Peyer's patch (tissue), 4 donors: ENCODE results near the gene C1orf87. TPM values are rescaled to one million over a fixed set of nuclear protein-coding genes. Genes with fewer than 3 reads are reported as not detected.

Source experiments
- DNase-seq, 3 donors: peaks; one replicate each; pipeline ENCODE4 v3.0.0-alpha.2; 2017 to 2019
- H3K27ac ChIP-seq, 4 donors: fragments of 200-600 bp; sonication (generic); one replicate each; pipeline ENCODE4 v1.5.1; 2016 to 2019
- H3K27me3 ChIP-seq, 2 donors: fragments of 200-600 bp; sonication (generic); one replicate each; pipeline ENCODE4 v1.5.1; 2019
- H3K36me3 ChIP-seq, 3 donors: fragments of 200-600 bp; sonication (generic); one replicate each; pipeline ENCODE4 v1.5.1; 2016 to 2019
- H3K4me1 ChIP-seq, 4 donors: fragments of 200-600 bp; sonication (generic); one replicate each; pipeline ENCODE4 v1.5.1; 2016 to 2019
- H3K4me3 ChIP-seq, 4 donors: fragments of 200-600 bp; sonication (generic); 1 replicate in 3 of 4; 2 replicates in 1 of 4; pipeline ENCODE4 v1.5.1; 2016 to 2019; ENCODE audit warnings: mild to moderate bottlenecking in 1 of 4
- H3K9me3 ChIP-seq, 4 donors: fragments of 200-600 bp; sonication (generic); one replicate each; pipeline ENCODE4 v1.5.1; 2016 to 2019; ENCODE audit warnings: mild to moderate bottlenecking in 1 of 4
- CTCF ChIP-seq, 6 experiments: fragments of 450-650 bp in 4 of 6; fragments of 200-600 bp in 2 of 6; sonication (generic) in 1 of 6; IDR thresholded peaks; one replicate each; pipeline ENCODE4 v1.5.1; 2017 to 2019; ENCODE audit warnings: antibody characterized with exemption in 6 of 6, mild to moderate bottlenecking in 3 of 6, moderate library complexity in 1 of 6
- POLR2A ChIP-seq, 2 donors: fragments of 450-650 bp; IDR thresholded peaks; one replicate each; pipeline ENCODE4 v1.5.1; 2017; ENCODE audit warnings: antibody characterized with exemption in 2 of 2, mild to moderate bottlenecking in 2 of 2, moderate library complexity in 2 of 2
- total RNA-seq, 4 donors: library from RNA; depleted of rRNA; stranded (reverse); fragments of >200 nt; gene quantifications; one replicate each; pipeline ENCODE4 v1.1.0, GENCODE V29; 2016

The C1orf87 gene
- total RNA-seq, 4 donors from 2014 or later: not detected

GRCh38 chr1:59967141-59967697, 106.4 kb downstream of the C1orf87 start:
- Histone ChIP-seq H3K9me3 (no peaks in the 10 kb centered on the region), H3K27ac (no peak overlapping the region), H3K4me3 (no peak overlapping the region), H3K36me3 (no peaks in the 10 kb centered on the region), H3K27me3 (no peaks in the 10 kb centered on the region), H3K4me1 (no peaks in the 10 kb centered on the region)
- DNase-seq: no peak
- TF ChIP-seq POLR2A (IDR thresholded peaks at IDR 0.05) (no peak), CTCF (IDR thresholded peaks at IDR 0.05) (no peak)

- no peaks in the 10 kb centered on the region for H3K4me1 ChIP-seq
- H3K4me3 ChIP-seq: no peak overlapping the region
Measured at GRCh38 chr1:59952065-59952464, 121.5 kb downstream of the C1orf87 start.

GRCh38 chr1:59949648-59950047, 123.9 kb downstream of the C1orf87 start:
- no peaks in the 10 kb centered on the region for H3K36me3 ChIP-seq

More at GRCh38 chr1:59952065-59952464, 121.5 kb downstream of the C1orf87 start:
- TF ChIP-seq CTCF (IDR thresholded peaks at IDR 0.05) (no peak), POLR2A (IDR thresholded peaks at IDR 0.05) (no peak)
- no peaks in the 10 kb centered on the region for H3K36me3 ChIP-seq
- H3K9me3 ChIP-seq: no peaks in the 10 kb centered on the region
- H3K27me3 ChIP-seq: no peaks in the 10 kb centered on the region
- no peak overlapping the region for H3K27ac ChIP-seq
- no peak for DNase-seq

GRCh38 chr1:59948990-59949389, 124.6 kb downstream of the C1orf87 start:
- no peak overlapping the region for H3K4me3 ChIP-seq
- no peak overlapping the region for H3K27ac ChIP-seq
- H3K9me3 ChIP-seq: no peaks in the 10 kb centered on the region
- H3K36me3 ChIP-seq: no peaks in the 10 kb centered on the region
- H3K4me1 ChIP-seq: no peaks in the 10 kb centered on the region
- TF ChIP-seq POLR2A (IDR thresholded peaks at IDR 0.05) (no peak), CTCF (IDR thresholded peaks at IDR 0.05) (no peak)
- no peak for DNase-seq
- no peaks in the 10 kb centered on the region for H3K27me3 ChIP-seq

More at GRCh38 chr1:59949648-59950047, 123.9 kb downstream of the C1orf87 start:
- Histone ChIP-seq H3K27ac (no peak overlapping the region), H3K27me3 (no peaks in the 10 kb centered on the region), H3K4me3 (no peak overlapping the region), H3K4me1 (no peaks in the 10 kb centered on the region), H3K9me3 (no peaks in the 10 kb centered on the region)
- TF ChIP-seq CTCF (IDR thresholded peaks at IDR 0.05) (no peak), POLR2A (IDR thresholded peaks at IDR 0.05) (no peak)
- no peak for DNase-seq

- no peaks in the 10 kb centered on the region for H3K9me3 ChIP-seq
- H3K4me1 ChIP-seq: no peaks in the 10 kb centered on the region
- DNase-seq: peak in 2 of 3 donors; percentile 21 to 76
- H3K27me3 ChIP-seq: no peaks in the 10 kb centered on the region
- H3K27ac ChIP-seq: no peak overlapping the region
- TF ChIP-seq CTCF (IDR thresholded peaks at IDR 0.05) (peak; percentile 36 to 94 (median 88)), POLR2A (IDR thresholded peaks at IDR 0.05) (no peak)
- H3K4me3 ChIP-seq: no peak overlapping the region
- no peaks in the 10 kb centered on the region for H3K36me3 ChIP-seq
Measured at GRCh38 chr1:59947047-59947938, 126.3 kb downstream of the C1orf87 start.
